NCI-H2196 (cell line): ENCODE results near the gene PXN.
"Not testable (repeated sequence)": the region's sequence is repeated elsewhere in the genome, so short reads cannot be mapped to it uniquely, and the experiment has no call there.

ENCODE experiments used
- DNase-seq: peaks from one replicate; lab custom pipeline; 2025; ENCODE audit not compliant: unreplicated experiment; lab: John Stamatoyannopoulos, UW

Gene PXN

GRCh38 chr12:120242275-120242799 lies 23.2 kb downstream of the PXN start:
- DNase-seq: no peak

DNA sequence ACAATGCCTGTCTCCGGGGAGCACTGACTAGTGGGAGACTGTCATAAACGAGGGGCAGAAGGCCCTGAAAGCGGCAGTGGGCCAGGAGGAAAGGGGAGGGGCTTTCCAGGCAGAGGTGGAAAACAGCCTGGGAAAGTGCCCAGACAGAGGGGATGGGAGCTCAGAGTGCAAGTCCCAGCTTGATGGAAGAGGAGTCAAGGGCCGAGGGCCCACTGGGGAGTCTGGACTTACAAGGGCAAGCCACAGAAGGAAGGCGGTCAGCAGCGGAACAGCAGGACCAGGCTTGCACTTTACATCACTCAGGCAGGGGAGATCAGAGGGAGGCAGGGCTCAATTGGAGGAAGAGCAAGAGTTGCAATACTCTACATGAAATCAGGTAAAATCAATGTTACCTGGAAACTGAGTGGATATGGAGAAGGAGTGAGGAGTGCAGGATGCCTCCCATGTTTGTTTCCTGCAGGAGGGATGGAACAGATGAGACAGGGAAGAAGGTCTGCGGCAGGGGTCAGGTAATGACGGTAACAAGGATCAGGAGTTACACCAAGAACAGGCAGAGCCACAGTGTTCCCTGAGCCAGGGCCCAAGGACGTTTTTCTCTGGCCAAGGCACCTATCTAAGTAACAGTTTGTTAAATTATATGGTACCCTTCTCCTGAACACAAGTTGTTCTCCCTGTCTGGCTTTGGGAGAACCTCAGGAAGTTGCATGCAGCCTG lies 23.8 kb downstream of the PXN start:
- no peak for DNase-seq

GRCh38 chr12:120240495-120240833 lies 25.1 kb downstream of the PXN start:
- no peak for DNase-seq

DNA sequence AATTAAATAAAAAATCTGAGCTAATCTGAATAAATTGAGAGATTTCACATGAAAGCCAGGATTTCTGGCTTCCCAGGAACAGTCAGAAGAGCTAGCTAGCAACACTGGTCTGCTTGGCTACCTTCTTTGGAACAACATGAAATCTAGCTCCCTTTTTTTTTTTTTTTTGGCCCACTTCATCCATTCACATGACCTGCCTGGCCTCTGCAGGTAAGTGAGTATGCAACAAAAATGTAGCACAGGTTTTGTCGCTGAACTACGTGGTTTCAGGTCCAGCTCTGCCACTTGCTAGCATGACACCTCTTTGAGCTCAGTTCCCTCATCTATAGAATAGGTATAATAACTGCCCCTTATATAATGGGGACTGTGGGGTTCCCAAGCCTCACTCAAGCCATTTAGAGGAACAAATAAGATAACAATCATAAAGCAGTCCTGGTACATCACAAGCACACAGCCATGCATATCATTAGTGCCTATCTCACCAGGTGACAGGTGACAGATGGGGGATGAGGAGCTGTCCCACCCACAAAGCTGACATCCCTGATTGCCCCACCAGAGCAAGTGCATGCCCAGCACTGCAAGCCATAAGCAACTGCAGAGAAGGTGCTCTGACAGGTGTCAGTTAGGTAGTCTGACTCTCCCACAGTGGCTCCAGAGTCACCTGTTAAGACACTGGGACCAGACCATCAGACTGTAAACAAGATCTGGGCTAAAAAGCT lies 25.6 kb downstream of the PXN start:
- no peak for DNase-seq

DNA sequence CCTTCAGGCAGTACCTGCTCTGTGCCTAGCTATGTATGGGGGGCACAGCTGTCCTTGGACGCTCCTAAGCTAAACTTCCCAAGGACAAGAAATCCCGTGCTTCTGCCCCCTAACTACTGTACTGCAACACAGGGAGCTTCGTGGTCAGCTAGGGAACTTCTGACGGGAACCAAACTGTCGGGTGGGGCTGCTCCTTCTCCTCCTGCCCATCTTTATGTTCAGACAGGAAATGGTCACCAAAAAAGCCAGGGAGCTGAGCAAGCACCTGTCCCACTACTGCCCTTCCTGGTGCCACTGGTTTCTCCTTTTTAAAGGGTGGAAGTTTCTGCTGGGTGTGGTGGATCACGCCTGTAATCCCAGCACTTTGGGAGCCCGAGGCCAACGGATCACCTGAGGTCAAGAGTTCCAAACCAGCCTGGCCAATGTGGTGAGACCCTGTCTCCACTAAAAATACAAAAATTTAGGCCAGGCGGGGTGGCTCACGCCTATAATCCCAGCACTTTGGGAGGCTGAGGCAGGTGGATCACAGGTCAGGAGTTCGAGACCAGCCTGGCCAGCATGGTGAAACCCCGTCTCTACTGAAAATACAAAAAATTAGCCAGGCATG lies 26.6 kb downstream of the PXN start:
- DNase-seq: no peak

DNA sequence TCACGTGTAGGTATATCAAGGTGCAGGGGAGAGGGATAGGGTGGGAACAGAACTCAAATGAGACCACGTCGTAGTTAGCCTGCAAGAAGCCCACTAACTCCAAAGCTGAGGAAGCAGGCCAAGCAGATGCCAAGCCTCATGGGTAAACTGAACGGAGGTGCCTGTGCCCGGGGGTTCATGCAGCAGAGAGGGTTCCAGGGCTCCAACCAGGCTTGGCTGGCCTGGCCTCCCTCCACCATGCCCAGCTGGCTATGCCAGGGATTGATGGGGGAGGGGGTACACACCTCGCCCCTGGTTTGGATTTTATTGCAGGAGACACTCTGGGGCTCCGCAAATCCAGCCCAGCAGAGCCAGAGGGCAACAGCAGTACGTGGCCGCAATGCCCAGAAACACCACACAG lies 27.3 kb downstream of the PXN start:
- no peak for DNase-seq

- no peak for DNase-seq
These were observed 28.0 kb downstream of the PXN start for GRCh38 chr12:120237360-120238171.

DNA sequence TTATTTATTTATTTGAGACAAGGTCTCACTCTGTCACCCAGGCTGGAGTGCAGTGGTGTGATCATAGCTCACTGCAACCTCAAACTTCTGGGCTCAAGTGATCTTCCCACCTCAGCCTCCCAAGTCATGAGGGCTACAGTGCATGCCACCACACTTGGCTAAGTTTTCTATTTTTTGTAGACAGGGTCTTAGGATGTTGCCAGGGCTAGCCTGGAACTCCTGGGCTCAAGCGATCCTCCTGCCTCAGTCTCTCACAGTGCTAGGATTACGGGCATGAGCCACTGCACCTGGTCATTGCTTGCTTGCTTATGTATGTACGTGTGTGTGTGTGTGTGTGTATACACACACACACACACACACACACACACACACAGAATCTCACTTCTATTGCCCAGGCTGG lies 28.7 kb downstream of the PXN start:
- DNase-seq: not testable (repeated sequence)

DNA sequence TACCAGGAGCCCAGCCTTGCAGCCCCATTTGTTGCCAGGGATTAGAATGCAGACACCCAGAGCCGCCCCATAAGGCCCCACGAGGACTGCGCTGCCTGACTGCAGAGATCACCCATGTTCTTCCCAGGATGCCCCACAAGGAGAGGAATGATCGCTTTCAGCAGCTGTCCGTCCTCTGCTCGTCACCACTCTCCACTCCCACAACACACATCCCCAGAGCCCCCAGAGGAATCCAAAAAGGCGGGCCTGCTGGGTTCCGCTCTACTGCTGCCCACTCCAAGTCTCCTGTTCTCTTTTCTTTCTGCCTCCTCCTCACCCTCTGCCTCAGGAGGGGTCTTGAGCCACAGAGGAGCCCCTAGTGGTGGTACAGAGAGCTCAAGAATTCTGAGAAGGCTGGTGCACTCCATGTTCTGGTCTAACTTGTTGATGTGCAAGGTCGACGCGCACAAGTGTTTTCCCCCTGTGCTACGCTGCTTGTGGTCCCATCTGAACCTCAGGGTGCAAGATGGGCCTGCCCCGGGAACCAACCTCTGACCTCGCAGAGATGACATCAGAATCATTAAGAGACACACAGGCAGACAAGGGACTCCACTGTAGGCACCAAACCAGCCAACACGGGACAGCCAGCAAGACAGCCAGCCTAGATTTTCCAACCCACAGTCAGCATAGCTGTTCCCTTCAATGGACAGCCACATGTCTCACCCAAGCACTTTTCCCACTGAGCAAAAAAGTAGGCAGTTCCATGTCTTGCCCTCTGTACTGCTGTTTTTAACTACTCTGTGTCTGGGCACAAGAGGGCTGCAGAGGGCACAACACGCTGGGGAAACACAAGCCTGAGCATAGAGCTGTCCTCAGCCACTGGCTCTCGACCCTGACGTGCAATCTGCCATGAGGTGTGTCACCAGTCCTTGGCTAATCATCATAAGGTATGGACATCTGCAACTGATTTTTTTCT lies 29.9 kb downstream of the PXN start:
- no peak for DNase-seq

DNA sequence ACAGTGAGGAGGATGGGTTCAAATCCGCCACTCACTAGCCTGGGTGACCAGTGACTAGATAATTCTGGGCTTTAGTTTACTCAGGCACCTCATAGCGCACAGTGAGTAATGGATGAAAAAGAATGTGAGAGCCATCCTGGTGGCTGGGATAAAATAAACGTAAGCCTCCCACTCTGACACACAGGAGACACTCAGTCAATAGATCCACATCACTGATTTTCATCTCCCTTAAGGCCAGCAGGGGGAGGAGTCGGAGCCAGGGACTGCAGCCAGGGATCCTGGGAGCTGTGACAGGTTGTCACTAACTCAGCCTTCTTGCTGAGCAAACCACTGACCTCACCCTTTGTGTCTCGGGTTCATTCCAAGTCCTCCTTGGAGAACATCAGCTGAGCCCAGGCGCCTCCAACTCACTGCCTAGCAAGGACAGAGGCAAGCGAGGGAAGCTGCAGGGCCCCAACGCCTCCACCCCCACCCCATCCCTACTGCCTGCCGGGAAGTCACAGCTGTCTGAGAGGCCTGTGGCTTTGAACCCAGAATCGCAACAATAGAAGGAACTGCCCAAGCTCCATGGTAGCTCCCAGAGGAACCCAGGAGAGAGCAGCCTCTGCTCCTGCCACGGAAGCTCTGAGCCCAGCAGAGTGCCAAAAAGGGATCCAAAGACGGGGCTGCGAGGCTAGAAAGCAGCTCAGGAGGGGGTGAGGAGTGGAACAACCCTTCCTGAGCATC lies 30.7 kb downstream of the PXN start:
- peak; percentile 86 for DNase-seq

GRCh38 chr12:120231316-120232011 lies 34.1 kb downstream of the PXN start:
- DNase-seq: peak; percentile 91

GRCh38 chr12:120230974-120231315 lies 34.6 kb downstream of the PXN start:
- DNase-seq: no peak

GRCh38 chr12:120230326-120230973 lies 35.1 kb downstream of the PXN start:
- DNase-seq: peak; percentile 75

GRCh38 chr12:120229487-120230325 lies 35.8 kb downstream of the PXN start:
- DNase-seq: peak; percentile 20

DNA sequence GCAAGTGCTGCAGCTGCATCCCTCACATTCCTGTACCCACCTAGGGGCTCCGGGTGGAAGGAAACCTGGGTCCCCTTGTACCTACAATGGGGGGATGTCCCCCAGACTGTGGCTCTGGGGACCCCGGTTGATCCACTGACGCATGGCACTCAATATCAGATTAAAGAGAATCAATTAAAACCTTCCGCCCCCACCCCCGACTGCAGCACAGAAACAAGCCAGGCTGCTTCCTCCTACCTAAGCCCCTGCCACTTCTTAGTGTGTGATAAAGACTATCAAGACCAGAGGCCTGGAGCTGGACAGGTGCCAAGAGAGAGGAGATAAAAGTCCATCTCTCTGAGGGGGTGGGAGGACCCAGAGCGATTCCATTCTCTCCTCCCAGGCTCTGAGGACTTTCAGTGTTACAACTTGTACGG lies 36.5 kb downstream of the PXN start:
- peak; percentile 47 for DNase-seq

- DNase-seq: peak; percentile 78
These were observed 37.0 kb downstream of the PXN start for GRCh38 chr12:120228291-120229070.

DNA sequence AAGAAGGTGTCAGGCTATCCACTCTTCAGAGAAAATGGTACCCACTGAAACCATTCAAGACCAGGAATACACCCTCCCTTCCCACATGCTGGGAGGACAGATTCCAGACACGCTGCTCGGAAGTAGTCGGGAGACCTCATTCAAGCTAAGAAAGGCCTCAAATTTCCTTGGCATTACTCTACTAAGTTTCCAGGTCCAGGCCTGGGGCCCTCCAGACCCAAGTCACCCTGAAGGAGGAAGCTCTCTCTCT lies 37.6 kb downstream of the PXN start:
- no peak for DNase-seq
